ENCODE measurements around the gene ECE1.

The ECE1 gene

GRCh38 chr1:21318714-21319159, 28.5 kb upstream of the ECE1 start:
- H3K9ac ChIP-seq (ENCODE audit: insufficient read length, low read depth) = no peak overlapping the region
- no peaks in the 10 kb centered on the region for H3K9me3 ChIP-seq (ENCODE audit: insufficient read depth, low read length)
- no peak for DNase-seq (ENCODE audit: low read depth, low spot score)
- no peak for TF ChIP-seq SUZ12 (IDR thresholded peaks at IDR 0.05; ENCODE audit: extremely low read depth, insufficient read depth, insufficient read length)
- TF ChIP-seq YY1 (IDR thresholded peaks at IDR 0.05; ENCODE audit: insufficient read depth, insufficient read length) = no peak
- no peak for TF ChIP-seq ZNF274 (IDR thresholded peaks at IDR 0.05; ENCODE audit: low read depth, low read length)
- H3K27me3 ChIP-seq (ENCODE audit: insufficient read depth, insufficient read length) = no peaks in the 10 kb centered on the region
- H3K4me1 ChIP-seq (ENCODE audit: insufficient read depth, insufficient read length) = peaks cover 22% of the 10 kb centered on the region
- H3K4me3 ChIP-seq (ENCODE audit: insufficient read length, low read depth) = no peak overlapping the region
- peaks cover 12% of the 10 kb centered on the region for H3K36me3 ChIP-seq (ENCODE audit: insufficient read depth, insufficient read length, low read length)

GRCh38 chr1:21318057-21318713, 27.9 kb upstream of the ECE1 start:
- H3K4me1 ChIP-seq (ENCODE audit: insufficient read depth, insufficient read length) = peaks cover 25% of the 10 kb centered on the region
- H3K27me3 ChIP-seq (ENCODE audit: insufficient read depth, insufficient read length) = no peaks in the 10 kb centered on the region
- no peak for DNase-seq (ENCODE audit: low read depth, low spot score)
- TF ChIP-seq ZNF274 (IDR thresholded peaks at IDR 0.05; ENCODE audit: low read depth, low read length) (no peak), SUZ12 (IDR thresholded peaks at IDR 0.05; ENCODE audit: extremely low read depth, insufficient read depth, insufficient read length) (no peak), YY1 (IDR thresholded peaks at IDR 0.05; ENCODE audit: insufficient read depth, insufficient read length) (no peak)
- peak overlapping the region; percentile 33 for H3K9ac ChIP-seq (ENCODE audit: insufficient read length, low read depth)
- no peaks in the 10 kb centered on the region for H3K9me3 ChIP-seq (ENCODE audit: insufficient read depth, low read length)
- H3K4me3 ChIP-seq (ENCODE audit: insufficient read length, low read depth) = no peak overlapping the region
- H3K36me3 ChIP-seq (ENCODE audit: insufficient read depth, insufficient read length, low read length) = peaks cover 12% of the 10 kb centered on the region

- H3K9me3 ChIP-seq (ENCODE audit: insufficient read depth, low read length) = no peaks in the 10 kb centered on the region
- no peak for TF ChIP-seq SUZ12 (IDR thresholded peaks at IDR 0.05; ENCODE audit: extremely low read depth, insufficient read depth, insufficient read length)
- TF ChIP-seq ZNF274 (IDR thresholded peaks at IDR 0.05; ENCODE audit: low read depth, low read length) = no peak
- no peak for TF ChIP-seq YY1 (IDR thresholded peaks at IDR 0.05; ENCODE audit: insufficient read depth, insufficient read length)
- peaks cover 28% of the 10 kb centered on the region for H3K4me1 ChIP-seq (ENCODE audit: insufficient read depth, insufficient read length)
- no peak for DNase-seq (ENCODE audit: low read depth, low spot score)
- H3K27me3 ChIP-seq (ENCODE audit: insufficient read depth, insufficient read length) = no peaks in the 10 kb centered on the region
- peaks cover 12% of the 10 kb centered on the region for H3K36me3 ChIP-seq (ENCODE audit: insufficient read depth, insufficient read length, low read length)
- H3K9ac ChIP-seq (ENCODE audit: insufficient read length, low read depth) = peak overlapping the region; percentile 33
- H3K4me3 ChIP-seq (ENCODE audit: insufficient read length, low read depth) = no peak overlapping the region
Observed at GRCh38 chr1:21317690-21318043, 27.4 kb upstream of the ECE1 start.

GRCh38 chr1:21317035-21317689, 26.9 kb upstream of the ECE1 start:
- Histone ChIP-seq H3K9me3 (ENCODE audit: insufficient read depth, low read length) (no peaks in the 10 kb centered on the region), H3K36me3 (ENCODE audit: insufficient read depth, insufficient read length, low read length) (peaks cover 12% of the 10 kb centered on the region), H3K4me1 (ENCODE audit: insufficient read depth, insufficient read length) (peaks cover 25% of the 10 kb centered on the region), H3K27me3 (ENCODE audit: insufficient read depth, insufficient read length) (no peaks in the 10 kb centered on the region), H3K4me3 (ENCODE audit: insufficient read length, low read depth) (no peak overlapping the region), H3K9ac (ENCODE audit: insufficient read length, low read depth) (no peak overlapping the region)
- TF ChIP-seq YY1 (IDR thresholded peaks at IDR 0.05; ENCODE audit: insufficient read depth, insufficient read length) (no peak), SUZ12 (IDR thresholded peaks at IDR 0.05; ENCODE audit: extremely low read depth, insufficient read depth, insufficient read length) (no peak), ZNF274 (IDR thresholded peaks at IDR 0.05; ENCODE audit: low read depth, low read length) (no peak)
- DNase-seq (ENCODE audit: low read depth, low spot score) = no peak

GRCh38 chr1:21314743-21315396, 24.6 kb upstream of the ECE1 start:
- TF ChIP-seq YY1 (IDR thresholded peaks at IDR 0.05; ENCODE audit: insufficient read depth, insufficient read length) = no peak
- no peak for DNase-seq (ENCODE audit: low read depth, low spot score)
- Histone ChIP-seq H3K4me1 (ENCODE audit: insufficient read depth, insufficient read length) (peaks cover 30% of the 10 kb centered on the region), H3K4me3 (ENCODE audit: insufficient read length, low read depth) (no peak overlapping the region), H3K27me3 (ENCODE audit: insufficient read depth, insufficient read length) (no peaks in the 10 kb centered on the region), H3K9ac (ENCODE audit: insufficient read length, low read depth) (no peak overlapping the region), H3K36me3 (ENCODE audit: insufficient read depth, insufficient read length, low read length) (peaks cover 9% of the 10 kb centered on the region), H3K9me3 (ENCODE audit: insufficient read depth, low read length) (no peaks in the 10 kb centered on the region; the same call in 1 of the 2 replicates)

- H3K36me3 ChIP-seq (ENCODE audit: insufficient read depth, insufficient read length, low read length) = peaks cover 9% of the 10 kb centered on the region
- TF ChIP-seq SUZ12 (IDR thresholded peaks at IDR 0.05; ENCODE audit: extremely low read depth, insufficient read depth, insufficient read length) (no peak), YY1 (IDR thresholded peaks at IDR 0.05; ENCODE audit: insufficient read depth, insufficient read length) (no peak)
- H3K4me1 ChIP-seq (ENCODE audit: insufficient read depth, insufficient read length) = peaks cover 27% of the 10 kb centered on the region
- no peaks in the 10 kb centered on the region; the same call in 1 of the 2 replicates for H3K9me3 ChIP-seq (ENCODE audit: insufficient read depth, low read length)
- H3K4me3 ChIP-seq (ENCODE audit: insufficient read length, low read depth) = no peak overlapping the region
- no peaks in the 10 kb centered on the region for H3K27me3 ChIP-seq (ENCODE audit: insufficient read depth, insufficient read length)
- no peak for DNase-seq (ENCODE audit: low read depth, low spot score)
- no peak overlapping the region for H3K9ac ChIP-seq (ENCODE audit: insufficient read length, low read depth)
Observed at GRCh38 chr1:21313886-21314721, 23.8 kb upstream of the ECE1 start.

Measured in NT2/D1 (cell line).